Measurements from ENCODE around the gene UPF1.

UPF1 gene

GRCh38 chr19:18860725-18861124, 29.0 kb downstream of the UPF1 start:
- H3K36me3 ChIP-seq = peaks cover 97 to 100% (median 100%) of the 10 kb centered on the region in 3 donors
- no peak overlapping the region for H3K4me3 ChIP-seq
- intact Hi-C loops (cut with DNase I; ENCODE audit: low total_unique reads) = no loop called here
- H3K9me3 ChIP-seq = no peaks in the 10 kb centered on the region
- no peaks in the 10 kb centered on the region for H3K27me3 ChIP-seq
- no peaks in the 10 kb centered on the region for H3K4me1 ChIP-seq
- TF ChIP-seq, protein P1, sequence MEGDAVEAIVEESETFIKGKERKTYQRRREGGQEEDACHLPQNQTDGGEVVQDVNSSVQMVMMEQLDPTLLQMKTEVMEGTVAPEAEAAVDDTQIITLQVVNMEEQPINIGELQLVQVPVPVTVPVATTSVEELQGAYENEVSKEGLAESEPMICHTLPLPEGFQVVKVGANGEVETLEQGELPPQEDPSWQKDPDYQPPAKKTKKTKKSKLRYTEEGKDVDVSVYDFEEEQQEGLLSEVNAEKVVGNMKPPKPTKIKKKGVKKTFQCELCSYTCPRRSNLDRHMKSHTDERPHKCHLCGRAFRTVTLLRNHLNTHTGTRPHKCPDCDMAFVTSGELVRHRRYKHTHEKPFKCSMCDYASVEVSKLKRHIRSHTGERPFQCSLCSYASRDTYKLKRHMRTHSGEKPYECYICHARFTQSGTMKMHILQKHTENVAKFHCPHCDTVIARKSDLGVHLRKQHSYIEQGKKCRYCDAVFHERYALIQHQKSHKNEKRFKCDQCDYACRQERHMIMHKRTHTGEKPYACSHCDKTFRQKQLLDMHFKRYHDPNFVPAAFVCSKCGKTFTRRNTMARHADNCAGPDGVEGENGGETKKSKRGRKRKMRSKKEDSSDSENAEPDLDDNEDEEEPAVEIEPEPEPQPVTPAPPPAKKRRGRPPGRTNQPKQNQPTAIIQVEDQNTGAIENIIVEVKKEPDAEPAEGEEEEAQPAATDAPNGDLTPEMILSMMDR (IDR thresholded peaks at IDR 0.05) = no peak
- no peak for DNase-seq
- H3K27ac ChIP-seq = no peak overlapping the region

GRCh38 chr19:18861235-18861634, 29.5 kb downstream of the UPF1 start:
- Histone ChIP-seq H3K27me3 (no peaks in the 10 kb centered on the region), H3K9me3 (no peaks in the 10 kb centered on the region), H3K4me1 (no peaks in the 10 kb centered on the region), H3K4me3 (no peak overlapping the region), H3K36me3 (peaks cover 97 to 100% (median 100%) of the 10 kb centered on the region in 3 donors), H3K27ac (no peak overlapping the region)
- TF ChIP-seq, protein P1 (IDR thresholded peaks at IDR 0.05) = no peak
- no peak for DNase-seq
- intact Hi-C loops (cut with DNase I; ENCODE audit: low total_unique reads) = no loop called here

- Histone ChIP-seq H3K27me3 (no peaks in the 10 kb centered on the region), H3K27ac (no peak overlapping the region), H3K9me3 (no peaks in the 10 kb centered on the region), H3K4me3 (no peak overlapping the region), H3K36me3 (peaks cover 97 to 100% (median 97%) of the 10 kb centered on the region in 3 donors), H3K4me1 (no peaks in the 10 kb centered on the region)
- intact Hi-C loops (cut with DNase I; ENCODE audit: low total_unique reads) = no loop called here
- TF ChIP-seq, protein P1 (IDR thresholded peaks at IDR 0.05) = no peak
- no peak for DNase-seq
Observed at GRCh38 chr19:18861917-18862316, 30.2 kb downstream of the UPF1 start.

- Histone ChIP-seq H3K4me3 (no peak overlapping the region), H3K27ac (no peak overlapping the region), H3K9me3 (no peaks in the 10 kb centered on the region), H3K27me3 (peaks cover 0 to 5% of the 10 kb centered on the region in 2 donors), H3K36me3 (peaks cover 97 to 100% (median 97%) of the 10 kb centered on the region in 3 donors), H3K4me1 (no peaks in the 10 kb centered on the region)
- intact Hi-C loops (cut with DNase I; ENCODE audit: low total_unique reads) = no loop called here
- TF ChIP-seq, protein P1 (IDR thresholded peaks at IDR 0.05) = no peak
- no peak for DNase-seq
Observed at GRCh38 chr19:18862976-18863842, 31.4 kb downstream of the UPF1 start.

GRCh38 chr19:18863843-18864362, 32.1 kb downstream of the UPF1 start:
- H3K27ac ChIP-seq = no peak overlapping the region
- H3K36me3 ChIP-seq = peaks cover 90 to 99% (median 94%) of the 10 kb centered on the region in 3 donors
- peaks cover 0 to 10% of the 10 kb centered on the region in 2 donors for H3K27me3 ChIP-seq
- TF ChIP-seq, protein P1 (IDR thresholded peaks at IDR 0.05) = no peak
- intact Hi-C loops (cut with DNase I; ENCODE audit: low total_unique reads) = no loop called here
- DNase-seq = no peak
- H3K4me3 ChIP-seq = no peak overlapping the region
- H3K9me3 ChIP-seq = no peaks in the 10 kb centered on the region
- H3K4me1 ChIP-seq = peaks cover 0 to 2% (median 0%) of the 10 kb centered on the region in 4 donors
